Measurements from ENCODE around the gene SH3PXD2A.
A peak's percentile ranks its signal among the peaks of the same experiment; 100 is the strongest.
"Not testable (repeated sequence)": the region's sequence is repeated elsewhere in the genome, so short reads cannot be mapped to it uniquely, and the experiment has no call there.

SH3PXD2A gene

DNA sequence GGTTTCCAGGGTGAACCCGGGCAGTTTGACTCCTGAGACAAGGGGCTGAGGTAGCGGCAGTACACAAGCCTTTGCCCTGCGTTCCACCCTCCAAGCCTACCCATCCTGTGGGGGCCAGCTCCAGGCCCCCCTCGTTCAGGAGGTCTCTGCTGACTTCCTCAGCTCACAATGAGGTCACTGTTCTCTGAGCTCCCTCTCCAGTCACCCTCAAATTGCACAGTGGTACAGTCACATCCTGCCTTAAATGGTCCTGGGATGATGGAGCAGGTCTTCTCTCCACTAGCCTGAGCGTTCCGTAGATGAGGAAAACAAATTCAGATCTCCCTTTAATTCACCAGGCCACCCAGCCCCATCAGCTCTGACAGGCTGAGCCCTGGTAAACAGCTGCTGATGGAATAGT lies 90.2 kb downstream of the SH3PXD2A start:
- peak; percentile 72 for DNase-seq

DNA sequence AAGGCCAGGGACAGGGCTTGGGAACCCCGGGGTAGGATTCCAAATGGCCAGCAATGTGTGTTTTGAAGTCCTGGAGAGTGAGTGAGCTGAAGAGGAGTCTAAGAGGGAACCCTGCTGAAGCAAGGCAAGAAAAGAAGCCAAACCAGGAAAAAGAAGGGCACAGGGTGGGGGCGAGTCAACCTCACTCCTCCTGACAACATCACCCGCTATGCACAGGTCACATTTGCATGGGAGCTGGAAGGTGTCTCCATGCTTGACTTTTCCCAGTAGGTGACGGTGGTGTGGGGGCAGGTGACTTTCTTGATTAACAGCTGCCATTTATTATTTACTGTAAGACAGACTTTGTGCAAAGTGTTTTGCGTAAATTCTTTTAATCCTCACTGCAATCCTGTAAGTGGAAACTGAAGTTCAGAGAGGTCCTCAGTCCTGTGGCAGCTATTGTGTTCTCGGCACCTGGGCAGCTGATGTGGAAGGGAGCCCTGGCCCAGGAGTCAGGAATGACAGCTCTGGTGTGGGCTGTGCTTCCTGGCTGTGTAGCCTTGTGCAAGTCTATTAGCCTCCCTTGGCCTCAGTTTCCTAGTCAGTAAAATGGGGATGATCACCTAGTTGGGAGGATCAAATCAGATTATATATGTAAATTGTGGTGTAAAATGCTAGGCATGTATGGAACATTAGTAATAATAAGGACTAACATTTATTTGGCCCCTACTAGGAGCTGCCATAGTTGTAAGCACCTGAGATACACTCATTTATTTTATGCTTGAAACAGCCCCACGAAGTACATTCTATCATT lies 90.9 kb downstream of the SH3PXD2A start:
- no peak for DNase-seq

DNA sequence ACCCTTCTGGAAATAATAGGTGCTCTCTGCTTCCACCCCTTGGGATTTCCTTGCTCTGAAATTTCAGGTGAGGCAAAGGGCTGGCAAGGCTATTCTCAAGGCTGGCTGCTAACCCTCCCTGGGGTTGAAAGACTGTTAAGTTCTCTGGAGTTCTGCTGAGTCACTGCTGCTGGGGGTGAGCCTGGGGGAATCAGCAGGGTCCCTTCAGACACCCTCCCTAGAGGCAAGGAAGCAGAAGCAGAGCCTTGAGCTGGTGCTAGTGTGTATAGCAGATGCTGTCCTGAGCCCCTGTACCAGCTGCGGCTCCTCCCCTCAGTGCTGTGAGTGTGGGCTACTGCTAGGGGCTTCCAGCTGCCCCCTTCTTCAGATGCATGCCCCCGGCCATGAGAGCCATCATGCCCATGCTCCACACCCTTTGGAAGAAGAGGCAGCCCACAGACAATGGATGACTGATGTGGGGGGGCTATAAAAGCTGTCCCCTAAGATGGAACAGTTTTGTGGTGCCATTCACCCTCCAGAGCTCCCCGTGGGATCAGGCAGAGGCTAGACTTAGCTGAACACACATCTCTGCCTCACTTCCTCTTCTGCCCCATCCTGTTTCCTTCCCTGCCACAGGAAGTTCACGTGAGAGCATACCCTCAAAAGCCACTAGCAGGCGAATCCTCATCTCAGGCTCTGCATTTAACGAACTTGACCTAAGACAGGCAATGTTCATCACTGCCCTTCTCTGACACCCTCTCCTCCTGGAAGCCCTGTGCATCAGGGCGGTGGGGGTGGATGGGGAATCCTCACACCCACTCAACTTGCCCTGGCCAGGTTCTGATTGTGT lies 91.8 kb downstream of the SH3PXD2A start:
- DNase-seq, result peak; percentile 42

DNA sequence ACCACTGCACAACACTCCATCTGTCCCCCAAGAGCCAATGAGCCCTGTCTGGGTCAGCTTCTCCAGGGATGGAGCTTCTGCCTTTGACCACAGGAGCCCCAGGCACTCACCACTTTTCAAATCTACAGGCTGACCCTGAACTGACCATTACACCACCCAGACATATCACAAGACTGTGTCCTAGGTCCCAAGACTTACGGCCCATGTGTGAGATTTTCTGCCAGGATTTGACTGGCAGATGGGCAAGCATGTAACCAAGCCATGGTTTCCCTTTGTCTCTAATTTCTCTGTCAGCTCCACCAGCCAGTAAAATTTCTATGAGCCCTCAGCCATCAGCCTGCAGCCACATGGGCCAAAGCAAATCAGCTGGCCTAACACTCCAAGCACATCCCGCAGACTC lies 92.5 kb downstream of the SH3PXD2A start:
- no peak for DNase-seq

DNA sequence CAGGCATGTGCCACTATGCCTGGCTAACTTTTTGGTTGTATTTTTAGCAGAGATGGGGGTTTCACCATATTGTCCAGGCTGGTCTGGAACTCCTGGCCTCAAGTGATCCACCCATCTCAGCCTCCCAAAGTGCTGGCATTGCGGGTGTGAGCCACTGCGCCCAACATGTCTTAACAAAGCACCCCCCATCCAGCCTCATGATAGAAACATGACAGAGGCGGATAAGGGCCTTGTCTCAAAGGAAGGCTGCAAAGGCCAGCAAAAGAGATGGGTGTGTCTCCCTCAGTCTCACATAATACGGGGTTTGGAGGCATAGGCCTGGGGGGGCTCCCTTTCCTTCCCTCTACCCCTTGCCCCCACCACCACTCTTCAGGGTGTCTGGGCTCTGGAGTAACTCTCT lies 93.2 kb downstream of the SH3PXD2A start:
- DNase-seq, result no peak

DNA sequence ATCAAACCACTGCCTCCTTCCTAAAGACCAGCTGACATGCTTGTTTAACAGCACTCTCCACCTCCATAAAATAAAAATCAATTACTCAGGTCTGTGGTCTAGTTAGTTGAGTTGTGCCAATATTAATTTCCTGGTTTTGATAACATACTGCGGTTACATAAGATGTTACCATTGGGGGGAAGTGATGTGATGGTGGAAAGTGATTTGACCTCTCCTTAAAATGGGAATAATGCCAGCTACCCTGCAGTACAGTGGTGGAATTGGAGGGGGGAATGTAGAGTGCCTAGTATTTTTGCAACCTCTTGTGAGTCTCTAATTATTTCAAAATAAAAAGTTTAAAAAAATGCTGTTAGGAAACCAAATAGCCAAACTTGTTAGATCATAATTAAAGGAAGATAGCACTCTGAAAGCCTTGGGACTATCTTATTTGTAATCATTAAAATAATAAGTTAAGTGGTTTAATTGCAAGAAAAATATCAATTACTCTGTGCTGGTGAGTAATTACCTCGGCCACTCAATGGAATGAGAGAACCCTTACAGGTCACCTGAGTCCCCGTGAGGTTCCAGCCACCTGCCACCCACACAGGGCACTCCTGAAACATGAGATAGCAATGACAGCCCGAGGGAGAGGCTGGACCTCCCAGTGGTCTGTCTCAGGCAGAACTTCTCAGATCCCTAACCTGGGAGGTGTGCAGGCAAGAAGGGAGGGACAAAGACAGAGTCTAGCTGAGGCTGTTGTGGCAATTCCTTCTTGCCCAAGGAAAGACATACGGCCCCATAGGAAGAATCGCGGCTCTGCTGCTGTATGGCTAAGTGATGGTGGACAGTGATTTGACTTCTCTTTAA lies 94.1 kb downstream of the SH3PXD2A start:
- no peak for DNase-seq

DNA sequence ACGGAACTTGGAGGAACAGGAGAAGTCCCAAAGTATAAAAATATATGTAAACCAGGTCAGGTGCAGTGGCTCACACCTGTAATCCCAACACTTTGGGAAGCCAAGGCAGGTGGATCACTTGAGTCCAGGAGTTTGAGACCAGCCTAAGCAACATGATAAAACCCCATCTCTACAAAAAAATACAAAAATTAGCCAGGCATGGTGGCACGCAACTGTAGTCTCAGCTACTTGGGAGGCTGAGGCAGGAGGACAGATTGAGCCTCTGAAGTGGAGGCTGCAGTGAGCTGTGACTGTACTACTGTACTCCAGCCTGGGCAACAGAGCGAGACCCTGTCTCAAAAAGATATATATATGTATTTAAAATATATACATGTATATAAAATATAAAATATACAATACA lies 95.1 kb downstream of the SH3PXD2A start:
- not testable (repeated sequence) for DNase-seq

DNA sequence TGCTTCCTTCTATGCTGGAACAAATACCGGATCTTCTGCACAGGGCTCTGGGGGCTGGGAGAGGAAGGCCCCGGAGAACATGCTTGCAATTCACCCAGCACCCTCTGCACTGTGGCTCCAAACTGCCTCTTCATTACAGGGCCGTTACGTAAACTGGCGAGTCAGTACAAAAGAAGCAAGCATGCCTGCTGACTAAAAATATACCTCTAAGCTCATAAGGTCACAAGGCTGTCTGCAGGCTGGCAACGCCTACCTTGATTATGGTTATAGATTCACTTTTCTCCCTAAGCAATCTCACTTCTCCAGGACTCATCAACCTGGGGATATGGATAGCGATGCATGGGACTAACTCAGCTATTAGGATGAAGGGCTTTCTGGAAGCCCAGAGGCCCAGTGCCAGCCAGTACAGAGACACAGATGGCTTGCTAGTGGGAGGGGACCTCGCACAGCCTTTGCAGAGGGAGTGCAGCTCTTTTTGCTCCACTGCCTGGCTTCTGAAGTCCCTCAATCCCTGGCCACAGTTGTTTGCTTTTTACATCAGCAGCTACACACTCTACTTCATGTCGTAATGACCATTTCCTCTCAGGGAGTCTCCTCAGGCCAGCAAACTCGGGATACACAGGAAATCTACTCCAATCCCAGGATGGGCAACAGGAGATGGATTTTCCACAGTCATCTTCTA lies 96.1 kb downstream of the SH3PXD2A start:
- peak; percentile 83 for DNase-seq

DNA sequence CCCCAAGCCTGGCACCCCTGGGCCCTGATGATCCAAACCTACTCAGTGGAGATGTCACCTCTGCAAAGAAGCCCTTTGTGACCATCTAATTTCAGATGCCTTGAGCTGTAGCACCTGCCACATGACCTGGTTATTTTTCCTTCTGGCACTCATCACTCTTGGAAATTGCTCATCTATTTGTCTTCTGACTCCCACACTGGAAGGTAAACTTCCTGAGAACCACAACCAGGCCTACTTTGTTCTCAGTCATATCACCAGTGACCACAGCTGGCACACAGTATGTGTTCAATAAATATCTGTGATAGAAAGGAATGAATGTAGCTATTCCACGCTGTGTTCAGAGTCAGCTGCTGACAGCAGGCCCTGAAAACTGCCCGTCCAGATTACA lies 97.1 kb downstream of the SH3PXD2A start:
- DNase-seq, result peak; percentile 41

DNA sequence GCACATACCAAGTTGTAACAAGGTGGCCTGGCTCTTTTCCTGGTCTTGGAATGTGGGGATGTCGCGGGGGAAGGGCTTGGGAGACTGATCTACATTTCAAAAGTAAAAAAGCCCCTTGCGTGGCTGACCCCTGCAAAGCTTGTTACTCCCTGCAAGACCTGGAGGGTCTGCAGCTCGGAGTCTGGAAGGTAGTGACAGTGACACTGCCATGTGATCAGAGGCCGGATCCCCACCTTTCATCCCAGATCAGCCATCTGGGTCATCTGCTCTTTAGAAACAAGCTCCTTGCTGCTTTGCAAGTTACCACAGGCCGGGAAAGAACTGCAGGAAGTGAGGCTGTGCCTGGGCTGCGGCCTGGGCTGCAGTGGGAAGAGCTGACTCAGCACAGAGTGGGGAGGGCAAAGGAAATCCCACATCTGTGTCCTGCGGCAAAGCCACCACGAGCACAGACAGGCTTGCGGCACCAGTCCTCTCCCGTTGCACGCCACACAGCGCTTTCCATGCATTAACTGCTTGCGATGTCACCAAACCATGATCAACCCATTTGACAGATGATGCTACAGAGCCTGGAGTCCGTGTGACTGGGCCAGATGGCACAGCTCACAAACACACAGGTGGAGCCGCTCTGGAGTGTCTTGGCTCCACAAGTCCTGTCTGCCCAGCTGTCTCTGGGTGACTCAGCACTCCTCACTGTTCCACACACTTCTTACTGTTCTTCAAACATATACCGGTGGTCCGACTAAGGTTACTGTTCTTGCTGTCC lies 97.7 kb downstream of the SH3PXD2A start:
- peak; percentile 86 for DNase-seq

DNA sequence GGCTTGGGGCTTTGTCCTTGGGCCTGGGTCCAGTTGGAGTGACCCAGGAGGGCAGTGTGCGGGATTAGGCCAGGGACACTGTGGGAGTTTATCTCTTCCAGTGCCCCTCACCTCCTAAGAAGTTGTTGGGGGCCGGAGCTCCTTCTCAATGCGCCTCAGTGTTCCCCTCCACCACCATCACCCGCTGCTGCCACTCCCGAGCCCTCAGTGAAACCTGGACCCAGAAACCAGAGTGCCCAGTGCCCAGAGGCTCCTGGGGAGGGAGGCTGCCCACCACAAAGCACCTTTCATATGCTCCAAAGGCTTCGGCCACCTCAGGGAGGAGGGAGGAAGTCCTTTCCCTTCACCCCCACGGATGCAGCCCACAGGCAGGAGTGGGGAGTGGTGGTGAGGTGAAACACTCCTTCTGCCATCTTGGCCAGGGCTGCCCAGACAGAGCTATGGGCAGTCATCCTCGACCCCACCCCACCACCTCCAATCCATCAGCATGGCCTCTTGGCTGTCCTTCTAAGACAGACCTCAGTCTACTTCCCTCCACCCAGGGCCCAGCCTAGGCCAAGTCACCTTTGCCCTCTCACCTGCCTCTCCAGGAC lies 99.0 kb downstream of the SH3PXD2A start:
- DNase-seq, result no peak

DNA sequence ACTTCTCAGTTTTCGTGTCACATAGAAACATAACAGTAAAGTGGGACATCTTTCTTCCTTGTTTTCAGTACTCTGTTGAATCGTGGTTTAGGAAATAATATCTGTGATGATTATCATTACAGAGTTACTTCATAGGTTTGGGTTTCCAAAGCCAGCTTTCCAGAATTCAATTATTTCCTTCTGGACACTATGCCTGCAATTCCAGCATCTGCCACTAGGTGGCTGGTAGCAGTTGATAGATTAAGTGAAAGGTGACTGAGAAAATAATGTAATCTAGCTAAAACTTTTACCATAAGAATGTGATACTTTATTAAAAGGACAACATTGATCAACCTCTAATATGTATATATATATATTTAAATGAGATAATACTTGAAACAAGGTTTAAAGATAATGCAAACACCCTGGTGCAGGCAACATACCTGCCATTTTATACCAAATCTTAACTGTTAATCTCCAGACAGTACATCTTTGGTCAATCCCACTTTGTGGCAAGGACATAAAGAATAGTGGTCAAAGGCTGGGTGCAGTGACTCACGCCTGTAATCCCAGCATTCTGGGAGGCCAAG lies 102.6 kb downstream of the SH3PXD2A start:
- no peak for DNase-seq

DNA sequence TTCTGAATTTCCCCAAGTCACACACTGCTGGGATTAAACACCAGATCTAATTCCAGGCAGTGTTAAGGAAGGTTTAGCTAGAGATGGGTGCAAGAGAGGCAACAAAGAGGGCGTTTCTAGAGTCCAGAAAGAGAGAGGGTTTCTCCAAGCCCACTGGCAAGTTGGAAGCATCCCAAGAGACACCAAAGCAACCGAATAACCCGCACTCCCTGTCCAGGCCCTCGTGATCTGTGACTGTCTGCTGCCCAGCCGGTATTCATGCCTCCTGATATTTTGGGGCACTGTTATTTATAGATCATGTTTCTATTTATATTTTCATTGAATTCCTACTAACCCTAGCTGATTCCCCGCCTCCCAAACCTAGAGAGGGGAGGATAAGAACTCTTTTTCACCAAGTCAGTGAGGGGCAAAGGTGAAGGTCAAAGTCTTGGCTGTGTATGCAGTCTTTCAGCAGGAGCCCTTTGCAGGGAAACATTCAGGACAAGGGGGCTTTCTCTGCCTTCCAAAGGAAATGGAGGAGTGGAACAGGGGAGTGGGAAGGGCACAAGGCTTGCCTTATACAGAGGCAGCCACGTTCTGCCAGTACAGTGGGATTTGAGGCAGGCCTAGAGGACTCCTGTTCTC lies 103.6 kb downstream of the SH3PXD2A start:
- no peak for DNase-seq

DNA sequence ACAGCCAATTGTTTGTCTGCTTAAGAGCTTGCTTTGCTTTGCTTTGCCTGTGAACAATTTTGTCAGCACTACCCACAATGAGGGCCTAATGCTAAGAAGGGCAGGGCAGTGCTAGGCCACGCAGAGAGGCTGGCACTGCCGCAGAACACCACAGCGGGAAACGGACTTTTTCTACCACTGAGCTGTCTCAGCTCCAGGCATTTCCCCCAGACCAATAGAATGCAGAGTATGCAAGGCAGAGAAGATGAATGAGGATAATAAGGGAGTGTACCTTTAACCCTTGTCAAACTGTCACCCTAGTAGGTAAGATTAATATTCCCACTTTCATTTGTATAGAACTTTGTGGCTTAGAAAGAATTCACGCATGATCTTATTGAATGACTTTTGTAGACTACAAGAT lies 104.5 kb downstream of the SH3PXD2A start:
- no peak for DNase-seq

DNA sequence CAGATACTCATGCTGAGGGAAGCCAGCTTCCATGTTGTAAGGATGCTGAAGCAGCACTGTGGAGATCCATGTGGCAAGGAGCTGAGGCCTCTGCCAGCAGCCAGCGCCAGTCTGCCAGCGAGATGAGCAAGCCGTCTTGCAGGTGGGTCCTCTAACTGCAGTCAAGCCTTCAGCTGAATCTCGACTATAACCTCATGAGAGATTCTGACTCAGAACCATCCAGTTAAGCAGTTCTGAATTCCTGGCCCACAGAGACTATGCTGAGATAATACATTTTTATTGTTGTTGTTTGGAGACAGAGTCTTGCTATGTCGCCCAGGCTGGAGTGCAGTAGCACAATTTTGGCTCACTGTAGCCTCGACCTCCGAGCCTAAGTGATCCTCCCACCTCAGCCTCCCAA lies 105.6 kb downstream of the SH3PXD2A start:
- no peak for DNase-seq

DNA sequence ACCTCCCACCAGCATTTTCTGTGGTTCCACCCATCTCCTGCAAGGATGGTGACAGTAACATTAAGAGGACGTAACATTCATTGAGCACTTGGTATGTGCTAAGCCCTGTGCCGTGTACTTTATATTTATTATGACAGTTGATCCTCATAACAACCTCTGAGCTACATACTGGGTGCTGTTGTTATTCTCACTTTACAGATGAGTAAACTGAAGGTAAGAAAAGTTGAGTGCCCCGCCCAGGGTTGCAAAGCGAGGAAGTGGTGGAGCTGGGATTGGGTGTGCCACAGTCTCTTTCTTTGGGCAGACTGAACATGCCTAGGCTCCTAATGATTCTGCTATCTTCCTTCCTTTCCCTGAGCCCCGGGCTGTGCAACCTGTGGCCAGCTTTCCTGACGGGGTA lies 107.4 kb downstream of the SH3PXD2A start:
- DNase-seq, result no peak

DNA sequence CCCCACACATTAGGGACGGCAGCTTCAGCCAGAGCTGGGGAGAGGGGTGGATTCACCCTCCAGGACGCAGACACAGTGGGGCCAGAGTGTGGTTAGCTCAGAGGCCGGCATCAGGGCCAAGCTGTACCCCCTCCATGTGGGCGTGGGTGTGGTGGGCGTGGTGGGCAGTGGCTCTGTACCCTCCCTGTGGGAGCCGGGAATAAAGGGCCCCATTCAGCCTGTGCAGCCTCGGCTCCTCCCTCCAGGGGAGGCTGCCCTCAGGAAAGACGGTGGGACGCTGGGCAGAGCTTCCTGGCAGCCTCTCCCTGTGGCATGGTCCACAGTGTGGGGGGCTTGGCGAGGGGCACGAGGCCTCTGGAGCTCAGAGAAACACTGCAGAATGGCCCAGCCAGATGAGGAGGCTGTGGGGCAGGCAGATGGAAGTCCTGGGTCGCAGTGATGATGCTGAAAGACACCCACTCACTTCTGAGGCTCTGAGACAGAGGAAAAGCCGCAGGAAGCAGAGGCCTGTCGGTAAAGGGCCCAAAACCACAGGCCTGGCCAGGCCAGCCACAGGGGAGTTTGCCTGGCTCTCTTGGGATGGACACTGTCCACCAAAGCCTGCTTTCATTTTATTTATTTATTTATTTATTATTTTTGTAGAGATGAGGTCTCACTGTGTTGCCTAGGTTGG lies 108.0 kb downstream of the SH3PXD2A start:
- no peak for DNase-seq

DNA sequence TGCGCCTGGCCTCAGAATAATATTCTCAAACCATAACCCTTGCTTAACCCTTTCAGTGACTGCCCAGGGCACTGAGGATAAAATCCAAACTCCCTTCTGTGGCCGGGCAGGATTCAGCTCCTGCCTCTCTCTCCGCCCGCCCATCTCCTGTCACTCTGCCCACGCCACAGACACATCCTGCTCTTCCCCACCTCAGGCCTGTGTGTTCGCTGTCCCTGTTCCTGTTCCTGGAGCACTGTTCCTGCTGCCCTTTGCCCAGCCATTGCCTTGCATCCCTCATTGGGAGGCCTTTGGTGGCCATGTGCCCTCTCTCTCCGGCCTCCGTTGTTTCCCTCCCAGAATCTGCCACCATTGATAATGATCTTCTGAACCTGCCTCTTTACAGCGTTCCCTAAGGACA lies 108.8 kb downstream of the SH3PXD2A start:
- DNase-seq, result no peak

DNA sequence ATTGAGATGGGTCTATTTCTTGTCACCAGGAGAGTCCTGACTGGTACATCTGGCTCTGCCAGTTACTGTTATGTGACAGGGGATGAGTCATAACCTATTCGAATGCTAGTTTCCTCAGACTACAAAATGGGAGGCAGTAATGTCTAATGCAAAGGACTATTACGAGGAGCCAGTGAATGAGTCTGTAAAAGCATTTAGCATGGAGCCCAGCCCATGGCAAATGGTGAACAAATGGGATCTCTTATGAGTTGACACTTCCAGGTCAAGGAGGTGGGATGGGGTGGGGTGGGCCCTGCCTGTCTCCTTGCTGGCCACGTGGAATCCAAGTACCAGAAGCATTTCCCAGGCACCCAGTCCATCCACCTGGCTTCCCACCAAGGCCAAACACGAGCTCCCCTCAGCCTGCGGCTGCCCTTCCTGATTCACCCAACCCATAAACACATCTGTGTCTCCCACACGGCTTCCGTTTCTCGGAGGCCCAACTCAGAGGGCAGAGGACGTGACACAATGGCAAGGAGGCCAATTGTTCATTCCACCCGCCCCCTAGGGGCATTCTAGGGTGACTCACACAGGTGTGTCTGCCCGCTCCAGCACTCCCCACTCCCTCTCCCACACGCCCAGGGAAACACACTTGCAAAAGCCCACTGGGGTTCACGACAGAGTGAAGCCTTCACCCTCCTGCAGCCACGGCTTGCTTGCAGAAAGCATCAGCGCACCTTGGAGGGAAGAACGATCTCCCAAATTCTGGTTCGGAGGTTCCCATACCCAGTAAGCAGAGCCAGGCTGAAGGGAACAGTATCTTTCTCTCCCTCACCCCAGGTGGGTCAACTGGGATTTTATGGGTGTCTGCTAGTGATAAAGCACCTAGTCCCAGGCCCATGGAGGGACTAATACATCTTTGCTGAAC lies 109.8 kb downstream of the SH3PXD2A start:
- no peak for DNase-seq

Data from fibroblast of skin of abdomen (primary cell).